Skeletal muscle tissue (tissue), 4 donors: ENCODE measurements around the gene DNTT. TPM values are rescaled to one million over a fixed set of nuclear protein-coding genes. Genes with fewer than 3 reads are reported as not detected.

Experiments used
- H3K27ac ChIP-seq: one replicate; pipeline ENCODE4 v1.7.0; 2013; ENCODE audit warnings: mild to moderate bottlenecking, low read depth, low read length, inconsistent platforms
- H3K27me3 ChIP-seq, 3 donors: one replicate each; pipeline ENCODE4 v1.7.0; 2013; ENCODE audit warnings: low read length in 3 of 3; ENCODE audit not compliant: control insufficient read depth in 3 of 3, insufficient read depth in 3 of 3
- H3K36me3 ChIP-seq, 3 donors: one replicate each; pipeline ENCODE4 v1.7.0; 2013; ENCODE audit warnings: low read length in 3 of 3; ENCODE audit not compliant: control insufficient read depth in 3 of 3, insufficient read depth in 3 of 3
- H3K4me1 ChIP-seq, 3 donors: one replicate each; pipeline ENCODE4 v1.7.0; 2013; ENCODE audit warnings: low read length in 3 of 3, mild to moderate bottlenecking in 3 of 3; ENCODE audit not compliant: control insufficient read depth in 3 of 3, insufficient read depth in 3 of 3
- H3K4me3 ChIP-seq, 3 donors: one replicate each; pipeline ENCODE4 v1.7.0; 2013; ENCODE audit warnings: low read length in 3 of 3
- H3K9ac ChIP-seq, 3 donors: one replicate each; pipeline ENCODE4 v1.7.0; 2013; ENCODE audit warnings: low read length in 3 of 3, mild to moderate bottlenecking in 3 of 3, moderate library complexity in 2 of 3, low read depth in 1 of 3
- H3K9me3 ChIP-seq, 3 donors: one replicate each; pipeline ENCODE4 v1.7.0; 2013; ENCODE audit warnings: low read length in 3 of 3; ENCODE audit not compliant: control insufficient read depth in 3 of 3
- total RNA-seq: library from RNA; depleted of rRNA; stranded (reverse); fragments of >200 nt; gene quantifications from one replicate; pipeline ENCODE4 v1.2.3, GENCODE V29; 2014
- donor health status: Osteomylitis.

The DNTT gene
- total RNA-seq, 1 donor from 2014 or later: not detected

GRCh38 chr10:96275685-96276418 lies 28.4 kb upstream of the DNTT start:
- Histone ChIP-seq H3K27ac (no peak overlapping the region), H3K4me3 (no peak overlapping the region)

GRCh38 chr10:96276426-96276825 lies 27.8 kb upstream of the DNTT start:
- Histone ChIP-seq H3K9ac (no peak overlapping the region), H3K4me3 (no peak overlapping the region), H3K27ac (no peak overlapping the region), H3K36me3 (no peaks in the 10 kb centered on the region), H3K27me3 (no peaks in the 10 kb centered on the region), H3K9me3 (no peaks in the 10 kb centered on the region), H3K4me1 (peaks cover 0 to 17% (median 0%) of the 10 kb centered on the region in 3 donors)

More at GRCh38 chr10:96275685-96276418, 28.4 kb upstream of the DNTT start:
- Histone ChIP-seq H3K9ac (no peak overlapping the region), H3K36me3 (no peaks in the 10 kb centered on the region), H3K9me3 (no peaks in the 10 kb centered on the region), H3K27me3 (no peaks in the 10 kb centered on the region), H3K4me1 (peaks cover 4 to 23% (median 5%) of the 10 kb centered on the region in 3 donors)

- no peaks in the 10 kb centered on the region for H3K27me3 ChIP-seq
- H3K36me3 ChIP-seq: no peaks in the 10 kb centered on the region
- no peaks in the 10 kb centered on the region for H3K9me3 ChIP-seq
- no peak overlapping the region for H3K27ac ChIP-seq
- H3K9ac ChIP-seq: no peak overlapping the region
- peaks cover 0 to 14% (median 0%) of the 10 kb centered on the region in 3 donors for H3K4me1 ChIP-seq
- no peak overlapping the region for H3K4me3 ChIP-seq
These were observed 27.4 kb upstream of the DNTT start for GRCh38 chr10:96276831-96277230.

GRCh38 chr10:96279191-96279641 lies 25.0 kb upstream of the DNTT start:
- Histone ChIP-seq H3K27ac (no peak overlapping the region), H3K4me1 (peaks cover 0 to 8% (median 0%) of the 10 kb centered on the region in 3 donors), H3K27me3 (no peaks in the 10 kb centered on the region), H3K4me3 (no peak overlapping the region), H3K9ac (no peak overlapping the region), H3K9me3 (no peaks in the 10 kb centered on the region), H3K36me3 (no peaks in the 10 kb centered on the region)

GRCh38 chr10:96280859-96281258 lies 23.4 kb upstream of the DNTT start:
- H3K9ac ChIP-seq: no peak overlapping the region
- H3K27ac ChIP-seq: no peak overlapping the region
- H3K4me1 ChIP-seq: peaks cover 0 to 6% (median 0%) of the 10 kb centered on the region in 3 donors
- H3K9me3 ChIP-seq: no peaks in the 10 kb centered on the region
- H3K36me3 ChIP-seq: no peaks in the 10 kb centered on the region
- H3K4me3 ChIP-seq: no peak overlapping the region
- H3K27me3 ChIP-seq: no peaks in the 10 kb centered on the region

- H3K27me3 ChIP-seq: no peaks in the 10 kb centered on the region
- no peak overlapping the region for H3K27ac ChIP-seq
- H3K9me3 ChIP-seq: no peaks in the 10 kb centered on the region
- H3K4me1 ChIP-seq: no peaks in the 10 kb centered on the region
- H3K9ac ChIP-seq: no peak overlapping the region
- H3K4me3 ChIP-seq: no peak overlapping the region
- no peaks in the 10 kb centered on the region for H3K36me3 ChIP-seq
These were observed 22.7 kb upstream of the DNTT start for GRCh38 chr10:96281444-96282029.

GRCh38 chr10:96283351-96283750 lies 20.9 kb upstream of the DNTT start:
- no peak overlapping the region for H3K9ac ChIP-seq
- no peak overlapping the region for H3K27ac ChIP-seq
- peaks cover 0 to 12% (median 8%) of the 10 kb centered on the region in 3 donors for H3K4me1 ChIP-seq
- H3K4me3 ChIP-seq: no peak overlapping the region
- no peaks in the 10 kb centered on the region for H3K36me3 ChIP-seq
- H3K9me3 ChIP-seq: no peaks in the 10 kb centered on the region
- H3K27me3 ChIP-seq: no peaks in the 10 kb centered on the region

GRCh38 chr10:96283756-96284155 lies 20.5 kb upstream of the DNTT start:
- Histone ChIP-seq H3K27ac (no peak overlapping the region), H3K9me3 (no peaks in the 10 kb centered on the region), H3K27me3 (no peaks in the 10 kb centered on the region), H3K9ac (no peak overlapping the region), H3K4me3 (no peak overlapping the region), H3K36me3 (no peaks in the 10 kb centered on the region), H3K4me1 (peaks cover 0 to 13% (median 8%) of the 10 kb centered on the region in 3 donors)

- H3K36me3 ChIP-seq: no peaks in the 10 kb centered on the region
- H3K4me1 ChIP-seq: peaks cover 0 to 13% (median 8%) of the 10 kb centered on the region in 3 donors
- no peak overlapping the region for H3K27ac ChIP-seq
- H3K4me3 ChIP-seq: no peak overlapping the region
- H3K9me3 ChIP-seq: no peaks in the 10 kb centered on the region
- no peak overlapping the region for H3K9ac ChIP-seq
- H3K27me3 ChIP-seq: no peaks in the 10 kb centered on the region
These were observed 18.9 kb upstream of the DNTT start for GRCh38 chr10:96285331-96285752.

- Histone ChIP-seq H3K27me3 (no peaks in the 10 kb centered on the region), H3K27ac (peak overlapping the region; percentile 55), H3K36me3 (no peaks in the 10 kb centered on the region), H3K9me3 (no peaks in the 10 kb centered on the region), H3K4me1 (peaks cover 0 to 13% (median 8%) of the 10 kb centered on the region in 3 donors), H3K9ac (no peak overlapping the region), H3K4me3 (peak overlapping the region in 1 of 3 donors; percentile 23)
These were observed 16.7 kb upstream of the DNTT start for GRCh38 chr10:96287392-96288105.
